Nasal cavity respiratory epithelium epithelial cell of viscerocranial mucosa (primary cell): ENCODE results near the gene CDX2. TPM values are rescaled to one million over a fixed set of nuclear protein-coding genes. Genes with fewer than 3 reads are reported as not detected.

Source experiments
- total RNA-seq: library from RNA; depleted of rRNA; stranded (reverse); fragments of >200 nt; gene quantifications from 2 replicates; pipeline ENCODE4 v1.2.3, GENCODE V29; 2014

CDX2 gene
- total RNA-seq: not detected in 2 replicates

DNA sequence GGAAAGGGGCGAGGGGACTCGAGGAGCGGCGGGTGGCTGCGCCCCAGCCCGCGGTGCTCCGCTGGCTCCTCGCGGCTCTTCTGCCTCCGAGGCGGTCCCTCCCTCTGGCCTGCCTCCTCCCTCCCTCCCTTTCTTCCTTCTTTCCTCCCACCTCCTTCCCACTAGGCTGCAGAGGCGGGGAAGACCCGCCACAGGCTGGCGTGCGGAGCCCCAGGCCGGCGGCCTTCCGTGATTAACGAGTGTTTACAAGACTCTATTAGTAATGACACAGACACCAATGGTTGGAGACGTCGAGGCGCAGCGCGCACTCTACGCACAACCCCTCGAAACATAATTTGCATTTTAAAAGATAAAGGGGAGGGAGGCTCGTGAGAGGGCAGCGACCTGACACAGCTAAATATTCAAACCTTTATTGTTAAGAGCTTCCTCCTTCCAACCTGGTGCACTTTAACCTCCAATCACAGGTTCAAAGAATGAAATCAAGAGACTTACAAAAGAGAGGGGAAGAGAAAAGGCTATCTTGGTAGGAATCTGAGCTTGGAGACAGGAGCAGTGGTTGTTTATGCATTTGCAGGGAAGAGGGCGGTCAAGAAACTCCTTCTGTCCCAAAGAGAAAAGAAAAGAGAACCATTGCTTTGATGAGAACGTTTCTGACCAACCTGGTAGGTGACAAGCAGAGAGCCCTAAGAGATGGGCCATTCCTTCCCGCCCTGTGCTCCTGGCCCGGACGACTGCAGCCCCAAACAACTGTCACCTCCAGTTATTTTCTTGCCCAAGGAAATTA, at the start of gene CDX2:
Gene CDX2, minus strand, starts transcription at position 234 of the 784 bp plus-strand sequence. CDS start 309 bp downstream, outside the sequence.

GRCh38 chr13:27988520-27988919, 19.4 kb upstream of the CDX2 start, which contains the start of gene URAD:
Gene URAD (minus strand): TSS chr13:27988693. CDS start chr13:27988637, 56 bp downstream.

DNA sequence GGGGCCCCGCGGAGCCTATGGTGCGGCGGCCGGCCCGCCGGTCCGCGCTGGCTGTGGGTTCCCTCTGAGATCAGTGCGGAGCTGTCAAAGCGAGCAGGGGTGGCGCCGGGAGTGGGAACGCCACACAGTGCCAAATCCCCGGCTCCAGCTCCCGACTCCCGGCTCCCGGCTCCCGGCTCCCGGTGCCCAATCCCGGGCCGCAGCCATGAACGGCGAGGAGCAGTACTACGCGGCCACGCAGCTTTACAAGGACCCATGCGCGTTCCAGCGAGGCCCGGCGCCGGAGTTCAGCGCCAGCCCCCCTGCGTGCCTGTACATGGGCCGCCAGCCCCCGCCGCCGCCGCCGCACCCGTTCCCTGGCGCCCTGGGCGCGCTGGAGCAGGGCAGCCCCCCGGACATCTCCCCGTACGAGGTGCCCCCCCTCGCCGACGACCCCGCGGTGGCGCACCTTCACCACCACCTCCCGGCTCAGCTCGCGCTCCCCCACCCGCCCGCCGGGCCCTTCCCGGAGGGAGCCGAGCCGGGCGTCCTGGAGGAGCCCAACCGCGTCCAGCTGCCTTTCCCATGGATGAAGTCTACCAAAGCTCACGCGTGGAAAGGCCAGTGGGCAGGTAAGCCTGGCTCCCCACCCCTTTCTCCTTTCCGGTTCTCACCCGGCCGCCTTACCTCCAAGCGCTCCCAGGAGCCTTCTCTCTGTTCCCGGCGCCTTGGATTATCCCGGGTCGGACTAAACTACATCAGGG, 49.0 kb downstream of the CDX2 start, which contains the start of gene PDX1:
Gene PDX1, plus strand, starts transcription at position 67 of the 743 bp plus-strand sequence. Its CDS starts 139 bp downstream, at position 206.

Other genes with a start within 250 kb of the CDX2 start
- not detected in 2 replicates for gene GSX1, start 176.8 kb downstream of the CDX2 start, total RNA-seq
- gene PDX1, start 49.3 kb downstream of the CDX2 start, total RNA-seq: not detected in 2 replicates
- not detected in 2 replicates for gene URAD, start 19.4 kb upstream of the CDX2 start, total RNA-seq
- not detected in 2 replicates for gene FLT3, start 131.3 kb upstream of the CDX2 start, total RNA-seq
- 18.8 and 27.8 TPM in 2 replicates for gene PAN3, start 169.2 kb upstream of the CDX2 start, total RNA-seq